Amniotic stem cell (primary cell): ENCODE data around the gene GLRX.
A peak's percentile ranks its signal among the peaks of the same experiment; 100 is the strongest.
"Not testable (repeated sequence)": the region's sequence is repeated elsewhere in the genome, so short reads cannot be mapped to it uniquely, and the experiment has no call there.

ENCODE experiments used
- DNase-seq: peaks from one replicate; lab custom pipeline; 2025; lab: John Stamatoyannopoulos, UW

The GLRX gene

DNA sequence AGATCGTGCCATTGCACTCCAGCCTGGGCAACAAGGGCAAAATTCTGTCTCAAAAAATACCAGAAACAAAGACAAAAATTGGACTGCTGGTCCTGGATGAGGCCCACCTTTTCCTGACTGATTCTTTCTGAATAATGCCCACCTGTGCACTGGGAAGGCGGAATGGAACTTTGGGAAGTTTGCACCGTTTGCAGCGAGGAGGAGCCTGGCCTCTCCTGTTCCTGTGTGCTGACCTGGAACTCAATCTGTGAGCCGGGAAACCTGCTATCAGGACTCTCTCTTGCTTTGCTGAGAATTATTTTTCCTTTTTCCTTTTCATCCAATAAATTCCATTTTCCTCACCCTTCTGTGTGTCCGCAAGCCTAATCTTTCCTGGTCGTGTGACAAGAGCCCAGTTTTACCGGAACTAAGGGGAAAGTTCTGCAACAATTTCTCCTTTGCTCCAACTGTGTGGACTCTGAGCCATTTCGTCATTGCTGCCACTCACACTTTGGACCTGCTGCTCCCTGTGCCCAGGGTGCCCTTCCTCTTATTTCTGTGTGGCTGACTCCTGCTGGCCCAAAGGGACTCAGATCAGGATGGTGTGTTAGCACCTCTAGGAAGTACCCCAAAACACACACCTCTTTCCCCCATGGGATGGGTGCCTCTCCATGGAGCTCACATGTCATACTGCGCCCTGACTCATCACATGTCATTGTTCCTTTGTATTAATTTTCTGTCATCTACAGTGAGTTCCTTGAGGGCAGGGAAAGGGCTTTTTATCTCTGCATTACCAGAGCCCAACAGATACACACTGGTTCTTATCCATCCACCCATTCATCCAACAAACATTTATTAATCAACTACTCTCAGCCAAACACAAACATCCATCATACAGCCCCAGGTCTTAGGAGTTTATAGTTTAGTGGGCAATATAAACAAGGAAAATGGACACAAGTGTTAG lies 4.7 kb upstream of the GLRX start:
- no peak for DNase-seq

GRCh38 chr5:95825495-95825894 lies 3.0 kb upstream of the GLRX start:
- DNase-seq = no peak

- DNase-seq = no peak
These were observed 2.2 kb upstream of the GLRX start for GRCh38 chr5:95824747-95825146.

DNA sequence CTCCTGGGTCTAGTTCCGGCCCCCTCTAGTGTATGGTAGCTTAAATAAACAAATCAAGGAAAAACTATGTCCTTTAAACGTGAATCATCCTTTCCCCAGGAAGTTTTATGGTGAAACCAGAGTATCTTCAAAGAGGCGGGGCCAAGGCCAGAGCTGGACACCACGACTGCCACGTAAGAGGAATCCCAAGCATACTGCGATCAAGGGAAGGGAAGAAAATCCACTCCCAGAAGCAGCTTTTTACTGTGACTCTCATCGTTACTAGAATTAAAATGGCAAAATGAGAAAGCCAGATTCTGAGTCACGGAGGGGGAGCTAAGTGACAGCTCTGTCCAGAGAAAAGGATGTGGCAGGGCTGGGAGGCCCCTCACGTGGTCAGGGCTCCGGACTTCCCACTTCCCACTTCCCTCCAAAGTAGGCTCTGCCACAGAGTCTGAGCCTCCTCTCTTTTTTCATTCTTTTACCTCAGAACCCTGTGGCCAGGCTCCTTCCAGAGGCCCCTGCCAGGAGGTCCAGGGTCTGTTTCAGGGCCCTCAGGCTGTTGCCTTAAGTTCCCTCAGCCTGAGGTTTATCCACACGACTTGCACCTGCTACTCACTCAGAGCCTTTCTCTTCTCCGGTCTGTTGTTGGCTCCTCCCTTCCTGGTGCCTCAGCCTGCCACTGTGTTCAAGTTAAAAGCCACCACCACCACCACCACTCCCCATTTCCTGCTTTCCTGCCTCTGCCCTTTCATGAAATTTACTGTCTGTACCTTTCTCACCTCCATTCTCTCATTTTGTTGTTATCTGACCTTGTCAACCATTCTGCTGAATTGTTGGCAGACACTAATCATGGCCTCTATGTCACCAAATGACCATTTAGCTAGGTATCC lies 1.4 kb upstream of the GLRX start:
- peak; percentile 88 for DNase-seq

GRCh38 chr5:95823218-95823737 lies 752 bp upstream of the GLRX start:
- no peak for DNase-seq

- DNase-seq = no peak
These were observed 434 bp downstream of the GLRX start for GRCh38 chr5:95822043-95822541.

DNA sequence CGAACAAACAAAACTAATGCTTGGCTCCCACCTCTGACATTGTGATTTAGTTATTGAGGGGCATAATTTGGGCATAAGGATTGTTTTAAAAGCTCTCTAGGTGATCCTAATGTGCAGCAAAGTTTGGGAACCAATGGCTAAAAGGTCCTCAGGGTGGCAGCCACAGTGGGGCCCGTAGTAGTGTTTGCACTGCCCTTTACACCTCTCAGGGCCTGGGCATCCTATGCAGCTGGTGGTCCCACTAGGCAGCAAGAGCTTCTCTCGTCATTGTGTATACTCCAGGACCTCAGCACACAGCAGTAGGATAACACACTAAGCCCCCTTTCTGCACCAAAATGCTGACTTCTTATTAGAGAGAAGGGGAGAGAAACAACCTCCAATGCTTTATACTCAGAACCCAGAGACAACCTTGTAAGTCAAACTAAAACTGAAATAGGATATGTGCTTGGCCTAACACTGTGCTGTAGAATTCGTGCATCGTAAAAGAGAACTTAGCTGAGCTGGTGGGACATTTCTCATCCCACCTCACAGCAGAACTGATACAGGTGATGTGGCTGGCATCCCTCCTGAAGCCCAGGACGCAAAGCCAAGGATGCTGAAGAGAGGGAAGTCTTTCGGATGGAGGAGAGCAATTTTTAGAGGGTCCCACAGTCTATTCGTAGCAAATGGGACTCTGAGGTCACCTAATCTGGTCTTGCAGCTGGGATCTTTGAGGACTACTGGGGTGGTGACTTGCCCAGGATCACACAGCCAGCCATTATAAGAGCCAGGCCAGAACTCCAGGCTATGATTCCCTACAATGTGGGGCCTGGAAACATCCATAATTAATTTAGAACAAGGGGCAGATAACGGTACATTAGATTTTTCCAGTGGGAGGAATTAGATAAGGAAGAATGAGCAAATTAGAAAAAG lies 1.2 kb downstream of the GLRX start:
- DNase-seq = no peak

DNA sequence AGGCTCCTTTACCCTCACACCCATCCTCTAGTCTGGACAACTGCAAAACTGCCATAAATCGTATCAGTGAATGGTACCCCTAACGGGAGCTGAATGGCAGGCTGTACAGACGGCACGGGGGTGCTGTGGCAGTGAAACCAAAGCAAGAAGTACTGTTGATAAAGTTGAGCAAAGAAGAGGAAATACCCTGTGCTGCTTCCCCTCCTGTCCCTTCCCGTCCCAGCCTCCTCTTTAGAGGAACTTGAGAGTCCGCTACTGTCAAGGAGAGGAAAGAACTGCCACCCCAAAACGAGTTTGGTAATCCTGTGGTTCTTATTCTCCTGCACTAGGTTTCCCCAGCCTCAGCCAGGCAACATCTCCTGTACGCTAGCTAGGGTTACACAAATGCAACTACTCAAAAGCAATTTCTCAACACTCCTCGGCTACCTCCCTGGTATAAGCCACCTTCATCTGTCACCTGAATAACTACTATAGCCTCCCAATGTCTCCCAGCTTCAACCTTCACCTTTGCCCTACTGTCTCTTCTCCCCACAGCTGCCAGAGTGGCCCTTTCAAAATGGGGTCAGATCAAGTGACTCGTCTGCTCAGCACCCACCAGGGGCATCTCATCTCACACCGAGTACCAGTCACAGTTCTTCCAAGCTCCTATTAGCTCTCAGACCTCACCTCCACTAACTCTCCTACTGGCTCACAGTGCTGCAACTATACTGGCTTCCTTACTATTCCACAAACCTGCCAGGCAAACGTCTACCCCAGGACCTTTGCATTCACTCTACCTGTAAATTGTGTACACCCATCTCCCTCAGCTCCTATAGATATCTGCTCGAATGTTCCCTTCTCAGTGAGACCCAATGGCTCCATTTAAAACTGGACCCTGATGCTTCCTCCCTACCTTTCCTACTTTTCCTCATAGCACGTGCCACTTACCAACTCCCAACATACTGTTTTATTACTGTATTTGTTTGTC lies 4.1 kb downstream of the GLRX start:
- no peak for DNase-seq

DNA sequence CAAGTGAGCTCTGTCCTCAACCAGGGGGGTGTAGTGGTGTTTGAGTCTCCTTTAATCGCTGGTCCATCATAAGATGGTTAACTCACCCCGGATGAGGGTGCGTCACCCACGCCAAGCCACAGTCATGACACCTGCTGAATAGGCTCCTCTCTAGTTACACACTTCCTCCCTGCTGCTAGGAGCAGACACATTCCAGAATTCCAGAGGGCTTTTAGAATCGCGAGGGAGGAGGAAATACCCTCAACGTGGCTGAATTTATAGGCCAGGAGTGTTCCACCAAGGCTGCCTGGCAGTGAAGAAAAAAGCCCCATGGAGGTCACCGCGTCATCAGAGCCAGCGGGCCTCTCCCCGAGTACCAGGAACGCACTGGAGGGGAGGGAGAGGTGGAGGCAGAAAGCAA lies 5.1 kb downstream of the GLRX start:
- no peak for DNase-seq

DNA sequence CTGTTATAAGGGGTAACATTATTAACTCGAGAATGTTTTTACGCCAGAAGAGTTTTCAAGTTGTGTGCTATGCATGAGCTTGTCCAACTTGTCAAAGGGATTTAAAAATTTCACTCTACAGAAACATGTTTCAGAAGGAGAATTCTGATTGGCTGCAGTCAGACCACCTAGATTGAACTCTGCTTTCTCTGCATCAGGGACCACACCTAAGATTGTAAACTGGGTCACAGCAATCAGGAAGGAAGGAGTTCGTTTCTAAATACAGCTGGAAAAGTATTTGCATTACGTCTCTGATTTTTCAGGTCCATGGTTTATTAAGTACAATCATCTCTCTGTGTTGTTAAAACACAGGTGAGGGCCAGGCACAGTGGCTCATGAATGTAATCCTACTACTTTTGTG lies 5.8 kb downstream of the GLRX start:
- DNase-seq = no peak

DNA sequence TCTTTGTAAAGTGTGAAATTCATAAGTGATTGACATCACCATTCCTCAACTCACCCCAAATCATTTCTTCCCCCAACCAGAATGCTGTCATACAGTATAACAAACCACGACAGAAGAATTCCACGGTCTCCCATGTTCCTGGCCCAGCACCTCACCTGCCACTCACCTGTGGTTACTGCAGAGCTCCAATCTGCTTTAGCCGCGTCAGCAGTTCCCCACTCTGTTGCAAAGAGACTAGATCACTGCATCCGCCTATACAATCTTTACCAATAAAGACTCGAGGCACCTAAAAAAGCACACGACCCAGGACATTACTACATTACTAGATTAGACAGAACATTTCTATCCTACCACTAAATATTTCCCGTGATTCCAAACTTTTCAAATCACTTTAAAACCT lies 6.2 kb downstream of the GLRX start:
- DNase-seq = no peak

- DNase-seq = no peak
These were observed 7.3 kb downstream of the GLRX start for GRCh38 chr5:95815155-95815729.

DNA sequence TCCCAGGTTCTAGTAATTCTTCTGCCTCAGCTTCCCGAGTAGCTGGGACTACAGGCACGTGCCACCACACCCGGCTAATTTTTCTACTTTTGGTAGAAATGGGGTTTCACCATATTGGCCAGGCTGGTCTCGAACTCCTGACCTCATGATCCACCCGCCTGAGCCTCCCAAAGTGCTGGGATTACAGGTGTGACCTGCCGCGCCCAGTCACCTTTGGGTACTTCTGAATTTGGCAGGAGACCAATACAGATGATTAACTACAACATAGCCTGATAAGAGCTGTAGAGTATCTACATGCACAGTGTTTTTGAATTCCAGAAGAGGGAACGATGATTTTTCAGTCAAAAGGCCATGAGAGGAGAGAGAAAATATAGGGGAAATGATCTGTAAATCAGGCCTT lies 9.5 kb downstream of the GLRX start:
- not testable (repeated sequence) for DNase-seq

GRCh38 chr5:95812074-95812471 lies 10.5 kb downstream of the GLRX start:
- no peak for DNase-seq

- not testable (repeated sequence) for DNase-seq
These were observed 11.0 kb downstream of the GLRX start for GRCh38 chr5:95811461-95812073.

- not testable (repeated sequence) for DNase-seq
These were observed 11.5 kb downstream of the GLRX start for GRCh38 chr5:95811126-95811423.

- DNase-seq = no peak
These were observed 12.0 kb downstream of the GLRX start for GRCh38 chr5:95810305-95811125.

DNA sequence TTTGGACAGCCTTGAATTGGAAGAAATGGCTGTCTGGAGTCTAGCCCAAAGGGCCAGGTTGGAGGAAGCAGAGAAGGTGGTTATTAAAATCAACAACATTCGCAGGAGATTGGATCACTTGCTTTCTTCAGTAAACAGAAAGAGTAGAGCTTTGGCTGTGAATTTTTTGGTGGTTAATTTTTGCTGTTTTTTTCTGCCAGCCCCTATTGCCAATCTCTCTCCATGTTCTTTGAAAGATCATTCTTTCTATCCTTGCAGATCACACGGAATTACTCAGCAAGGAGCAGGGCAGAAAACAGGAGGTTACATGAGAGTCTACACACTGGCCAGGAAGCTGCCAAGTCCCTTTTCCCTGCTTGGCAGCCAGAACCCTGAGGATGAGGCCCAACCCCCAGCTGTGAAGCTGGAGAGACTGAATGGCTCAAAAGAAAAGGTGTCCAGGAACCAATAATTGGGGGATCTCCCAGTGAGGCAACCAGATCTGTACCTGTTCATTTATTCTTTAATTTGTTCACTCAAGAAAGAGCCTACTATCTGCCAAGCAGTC lies 13.0 kb downstream of the GLRX start:
- DNase-seq = no peak
